SK-N-SH (cell line): ENCODE results near the gene TMEM129. TPM values are rescaled to one million over a fixed set of nuclear protein-coding genes. Genes with fewer than 3 reads are reported as not detected.

Experiments
- CTCF ChIA-PET: fragments of 300-600, 350-600 bp; formaldehyde crosslinking; extraction: SDS; loops from one replicate; lab custom pipeline; 2021; lab: Yijun Ruan, JAX
- POLR2A ChIA-PET: fragments of 350-600 bp; sonication (Branson Sonifier 250); formaldehyde crosslinking; extraction: SDS; loops from one replicate; lab custom pipeline; 2020; ENCODE audit warnings: antibody characterized with exemption, inconsistent platforms; lab: Yijun Ruan, JAX
- DNase-seq: peaks from one replicate; pipeline ENCODE4 v3.0.0; 2012
- H2AFZ ChIP-seq: fragments of 200-600 bp; sonication (generic); 2 replicates; pipeline ENCODE4 v1.8.1; 2016; ENCODE audit warnings: antibody characterized with exemption, mild to moderate bottlenecking, low read depth
- H3F3A ChIP-seq: fragments of 200-600 bp; sonication (generic); replicated peaks from 2 replicates; pipeline ENCODE3; 2016; ENCODE audit warnings: antibody characterized with exemption, mild to moderate bottlenecking; ENCODE audit not compliant: insufficient read depth
- H3K27ac ChIP-seq, 2 experiments: fragments of 200-500 bp in 1 of 2; fragments of 200-600 bp in 1 of 2; sonication (Bioruptor generic) in 1 of 2; sonication (generic), shearing (Covaris generic) in 1 of 2; 2 replicates each; pipeline versions ENCODE4 v1.5.1 to v1.6.1; 2014 to 2016; ENCODE audit warnings: low read depth in 2 of 2, inconsistent platforms in 1 of 2, low read length in 1 of 2, mild to moderate bottlenecking in 1 of 2, mixed read lengths in 1 of 2
- H3K27me3 ChIP-seq: fragments of 200-600 bp; sonication (generic), shearing (Covaris generic); 2 replicates; pipeline ENCODE4 v1.6.1; 2016; ENCODE audit warnings: mixed run types; ENCODE audit not compliant: insufficient read depth
- H3K36me3 ChIP-seq, 2 experiments: fragments of 200-500 bp in 1 of 2; fragments of 200-600 bp in 1 of 2; sonication (Bioruptor generic) in 1 of 2; sonication (generic) in 1 of 2; replicated peaks in 1 of 2; 2 replicates each; pipeline versions ENCODE3 to v1.5.1; 2014 to 2016; ENCODE audit warnings: low read length in 1 of 2, mild to moderate bottlenecking in 1 of 2; ENCODE audit not compliant: insufficient read depth in 2 of 2, control insufficient read depth in 1 of 2
- H3K4me1 ChIP-seq, 2 experiments: fragments of 200-500 bp in 1 of 2; fragments of 200-600 bp in 1 of 2; sonication (Bioruptor generic) in 1 of 2; sonication (generic), shearing (Covaris generic) in 1 of 2; 2 replicates each; pipeline versions ENCODE4 v1.5.1 to v1.6.1; 2014 to 2016; ENCODE audit warnings: low read depth in 1 of 2, low read length in 1 of 2, mixed run types in 1 of 2; ENCODE audit not compliant: insufficient read depth in 2 of 2, control insufficient read depth in 1 of 2
- H3K4me2 ChIP-seq: fragments of 200-600 bp; sonication (generic), shearing (Covaris generic); 2 replicates; pipeline ENCODE4 v1.6.1; 2017; ENCODE audit warnings: mixed run types
- H3K4me3 ChIP-seq, 2 experiments: fragments of 200-500 bp in 1 of 2; fragments of 200-600 bp in 1 of 2; sonication (Bioruptor generic) in 1 of 2; sonication (generic), shearing (Covaris generic) in 1 of 2; 2 replicates each; pipeline versions ENCODE4 v1.5.1 to v1.8.1; 2014 to 2016; ENCODE audit warnings: low read depth in 2 of 2, inconsistent platforms in 1 of 2, low read length in 1 of 2, mild to moderate bottlenecking in 1 of 2, mixed read lengths in 1 of 2, moderate library complexity in 1 of 2
- H3K79me2 ChIP-seq: fragments of 200-600 bp; sonication (generic); 2 replicates; pipeline ENCODE4 v1.8.1; 2017; ENCODE audit warnings: mild to moderate bottlenecking; ENCODE audit not compliant: insufficient read depth
- H3K9ac ChIP-seq: fragments of 200-600 bp; sonication (generic); 2 replicates; pipeline ENCODE4 v1.6.1; 2017; ENCODE audit warnings: mixed run types
- H3K9me2 ChIP-seq: fragments of 200-600 bp; sonication (generic); 2 replicates; pipeline ENCODE4 v1.6.1; 2017; ENCODE audit warnings: mixed run types
- H3K9me3 ChIP-seq: fragments of 200-600 bp; sonication (generic); 2 replicates; pipeline ENCODE4 v1.6.1; 2017; ENCODE audit warnings: mixed run types, mild to moderate bottlenecking, moderate library complexity
- H4K20me1 ChIP-seq: fragments of 200-600 bp; sonication (generic); 2 replicates; pipeline ENCODE4 v1.6.1; 2017; ENCODE audit warnings: mild to moderate bottlenecking, mixed run types; ENCODE audit not compliant: insufficient read depth
- CHD2 ChIP-seq: fragments of 150-350 bp; IDR thresholded peaks from 2 replicates; pipeline ENCODE4 v1.6.1; 2018; ENCODE audit warnings: low read length; ENCODE audit not compliant: partially characterized antibody
- CTCF ChIP-seq: fragments of 200-600 bp; sonication (generic); IDR thresholded peaks from 2 replicates; pipeline ENCODE4 v1.6.1; 2017; ENCODE audit warnings: antibody characterized with exemption, mild to moderate bottlenecking, moderate library complexity
- EZH2phosphoT487 ChIP-seq: fragments of 200-600 bp; sonication (generic); IDR thresholded peaks from 2 replicates; pipeline ENCODE4 v1.6.1; 2017; ENCODE audit warnings: low read depth, mixed run types, mild to moderate bottlenecking, antibody characterized with exemption, moderate library complexity, borderline replicate concordance
- FOXJ3 ChIP-seq: sonication (generic); formaldehyde crosslinking; IDR thresholded peaks from 2 replicates; pipeline ENCODE4 v1.5.1; 2020; ENCODE audit warnings: mild to moderate bottlenecking, missing genetic modification reagents
- GABPA ChIP-seq: IDR thresholded peaks from 2 replicates; pipeline ENCODE4 v1.4.0; 2012; ENCODE audit warnings: low read depth, mild to moderate bottlenecking
- JUND ChIP-seq: IDR thresholded peaks from 2 replicates; pipeline ENCODE4 v1.4.0; 2012
- NRF1 ChIP-seq: IDR thresholded peaks from 2 replicates; pipeline ENCODE4 v1.6.1; 2012; ENCODE audit warnings: low read depth, mild to moderate bottlenecking, low read length
- PBX3 ChIP-seq: IDR thresholded peaks from 2 replicates; pipeline ENCODE4; 2012
- RCOR1 ChIP-seq: fragments of 150-350 bp; IDR thresholded peaks from 2 replicates; pipeline ENCODE4 v1.6.1; 2017; ENCODE audit warnings: antibody characterized with exemption, low read length
- RFX5 ChIP-seq: IDR thresholded peaks from 2 replicates; pipeline ENCODE4 v1.6.1; 2012; ENCODE audit warnings: mild to moderate bottlenecking, improper control_type of control experiment, low read length
- TAF1 ChIP-seq: IDR thresholded peaks from 2 replicates; pipeline ENCODE4 v1.6.1; 2012; ENCODE audit warnings: low read depth, mild to moderate bottlenecking, low read length, moderate library complexity, borderline replicate concordance
- WGBS: methylation state at CpG from one replicate; pipeline ENCODE4 v1.1.6; 2017; ENCODE audit warnings: low lambda C conversion rate; 5-methylcytosine and 5-hydroxymethylcytosine counted together
- polyA plus RNA-seq, 3 experiments: library from polyadenylated mRNA; depleted of rRNA; stranded (reverse); fragments of >200 nt; gene quantifications; 2 replicates each; pipeline ENCODE4 v1.2.3, GENCODE V29; 2012

The TMEM129 gene
- polyA plus RNA-seq, 1 of the 3 experiments (the other 2 are of a cell fraction) = 36.5 TPM

GRCh38 chr4:1714303-1715001 lies 6.7 kb downstream of the TMEM129 start:
- Histone ChIP-seq H3K79me2 (peaks cover 86% of the 10 kb centered on the region), H3K27me3 (no peaks in the 10 kb centered on the region), H4K20me1 (peaks cover 17% of the 10 kb centered on the region), H3K4me2 (peak overlapping the region; percentile 99), H3K9me3 (no peaks in the 10 kb centered on the region), H3K4me1 (peaks cover 14 to 32% of the 10 kb centered on the region in 2 experiments; a peak in 2 of 4 replicates), H3K4me3 (no peak overlapping the region), H3K9me2 (no peaks in the 10 kb centered on the region), H3F3A (peaks cover 24% of the 10 kb centered on the region), H3K27ac (no peak overlapping the region; a peak in 1 of 4 replicates), H3K36me3 (peaks cover 17 to 32% of the 10 kb centered on the region in 2 experiments), H3K9ac (no peak overlapping the region), H2AFZ (no peak overlapping the region)
- WGBS = 87% methylated on average over 8 of the region's 9 CpGs
- TF ChIP-seq CHD2 (no peak), GABPA (no peak), RFX5 (no peak), TAF1 (no peak), PBX3 (no peak), JUND (no peak), FOXJ3 (CRISPR knock-in tag) (no peak), NRF1 (no peak), RCOR1 (no peak)
- DNase-seq = no peak
- CTCF ChIA-PET = interaction anchor here (1.4 kb wide), 1 partner anchor 21 kb away, joined by 4 read pairs; no protein-coding TSS in a partner anchor
- POLR2A ChIA-PET = no interaction called here

GRCh38 chr4:1713003-1713851 lies 7.9 kb downstream of the TMEM129 start:
- peaks cover 24% of the 10 kb centered on the region for H3F3A ChIP-seq
- peak overlapping the region; percentile 77 to 97 for H3K4me3 ChIP-seq
- H3K4me1 ChIP-seq = peaks cover 22 to 23% of the 10 kb centered on the region in 2 experiments; a peak in 2 of 4 replicates
- peaks cover 29% of the 10 kb centered on the region for H4K20me1 ChIP-seq
- H3K9me3 ChIP-seq = no peaks in the 10 kb centered on the region
- peak overlapping the region; percentile 65 to 90 for H3K27ac ChIP-seq
- peak overlapping the region; percentile 100 for H3K9ac ChIP-seq
- H2AFZ ChIP-seq = peak overlapping the region; percentile 65
- ChIA-PET CTCF (interaction anchor here (1.1 to 2.1 kb wide), 3 partner anchors 20 to 35 kb away, joined by 3 to 19 read pairs (median 4); no protein-coding TSS in a partner anchor), POLR2A (interaction anchor here (2.1 kb wide), 1 partner anchor 7 kb away, joined by 16 read pairs; the partner anchor contains the start of genes TACC3 and TMEM129)
- TF ChIP-seq RFX5 (no peak), EZH2phosphoT487 (no peak), NRF1 (no peak), FOXJ3 (CRISPR knock-in tag) (no peak), CTCF (no peak), TAF1 (no peak; the same call in 1 of the 2 replicates), JUND (no peak), GABPA (no peak)
- H3K36me3 ChIP-seq = peaks cover 26% of the 10 kb centered on the region in 2 experiments
- peak overlapping the region; percentile 99 for H3K4me2 ChIP-seq
- H3K9me2 ChIP-seq = no peaks in the 10 kb centered on the region
- WGBS = 27% methylated on average over 31 of the region's 35 CpGs
- H3K79me2 ChIP-seq = peaks cover 87% of the 10 kb centered on the region
- DNase-seq = no peak
- H3K27me3 ChIP-seq = no peaks in the 10 kb centered on the region
